ENCODE results near the gene CSNK1D.

- TF ChIP-seq POLR2AphosphoS5 (IDR thresholded peaks at IDR 0.05; ENCODE audit: low read depth, low read length), result no peak
- TF ChIP-seq REST (IDR thresholded peaks at IDR 0.05; ENCODE audit: insufficient read depth in 1 of 2, low read depth in 2 of 2, low read length in 2 of 2), result no peak
- TF ChIP-seq TAF1 (IDR thresholded peaks at IDR 0.05; ENCODE audit: borderline replicate concordance, insufficient read depth, low read length), result no peak
- TF ChIP-seq SIN3A (IDR thresholded peaks at IDR 0.05; ENCODE audit: borderline replicate concordance, insufficient read depth, low read length), result no peak
Measured at GRCh38 chr17:82198092-82198491, 75.4 kb downstream of the CSNK1D start.

All from PFSK-1 (cell line).